ENCODE data around the gene MIA2. TPM values are rescaled to one million over a fixed set of nuclear protein-coding genes. Genes with fewer than 3 reads are reported as not detected.

The MIA2 gene
- polyA plus RNA-seq, 1 of the 3 experiments (the other 2 are of a cell fraction), result 2.6 TPM

- no peaks in the 10 kb centered on the region for H3K9me3 ChIP-seq
- H3K9ac ChIP-seq, result no peak overlapping the region
- H3K27ac ChIP-seq (ENCODE audit: low read depth in 2 of 2, low read length in 1 of 2), result no peak overlapping the region
- 88% methylated on average over 1 of the region's 1 CpG for WGBS (ENCODE audit: low lambda C conversion rate)
- H3K4me3 ChIP-seq (ENCODE audit: low read depth in 2 of 2, low read length in 1 of 2), result no peak overlapping the region
- POLR2A ChIA-PET, result no interaction called here
- H3K9me2 ChIP-seq, result no peaks in the 10 kb centered on the region
- DNase-seq, result no peak
- no peak overlapping the region for H2AFZ ChIP-seq (ENCODE audit: low read depth)
- no peaks in the 10 kb centered on the region for H3F3A ChIP-seq (replicated peaks; ENCODE audit: insufficient read depth)
- no peaks in the 10 kb centered on the region; a peak in 1 of 4 replicates for H3K4me1 ChIP-seq (ENCODE audit: control insufficient read depth in 1 of 2, insufficient read depth in 2 of 2, low read depth in 1 of 2, low read length in 1 of 2)
- CTCF ChIA-PET, result no interaction called here
- no peaks in the 10 kb centered on the region for H3K36me3 ChIP-seq (replicated peaks in 1 of 2; ENCODE audit: control insufficient read depth in 1 of 2, insufficient read depth in 2 of 2, low read length in 1 of 2)
- no peak for TF ChIP-seq YY1 (IDR thresholded peaks at IDR 0.05; ENCODE audit: low read depth)
- TF ChIP-seq SIN3A (IDR thresholded peaks at IDR 0.05; ENCODE audit: borderline replicate concordance, low read depth, low read length), result no peak
- TF ChIP-seq POLR2AphosphoS5 (IDR thresholded peaks at IDR 0.05; ENCODE audit: low read depth, low read length), result no peak
- TF ChIP-seq CTCF (IDR thresholded peaks at IDR 0.05), result no peak
- no peak overlapping the region for H3K4me2 ChIP-seq
- no peaks in the 10 kb centered on the region for H3K79me2 ChIP-seq (ENCODE audit: insufficient read depth)
- no peaks in the 10 kb centered on the region for H3K27me3 ChIP-seq (ENCODE audit: insufficient read depth)
- H4K20me1 ChIP-seq (ENCODE audit: insufficient read depth), result no peaks in the 10 kb centered on the region
Observed at GRCh38 chr14:39320318-39320717, 86.6 kb downstream of the MIA2 start.

DNA sequence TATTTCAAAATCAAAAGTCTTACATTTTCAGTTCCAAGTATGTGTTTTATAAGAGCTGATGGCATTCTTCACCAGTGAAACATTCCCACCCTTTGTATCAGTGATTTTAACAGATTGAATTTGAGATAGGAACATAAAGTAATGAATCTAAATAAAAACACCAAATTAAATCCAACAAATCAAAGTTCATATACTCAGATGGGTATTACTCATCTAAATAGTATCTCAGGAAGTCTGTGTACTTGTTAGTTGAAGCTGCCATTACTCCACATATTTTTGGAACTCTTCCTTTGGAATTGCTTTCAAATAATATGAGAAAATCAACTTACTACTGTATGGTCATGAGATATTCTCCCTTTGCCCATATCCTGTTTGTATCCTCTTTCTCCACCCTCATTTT, 89.1 kb downstream of the MIA2 start:
- Histone ChIP-seq H3F3A (replicated peaks; ENCODE audit: insufficient read depth) (no peaks in the 10 kb centered on the region), H4K20me1 (ENCODE audit: insufficient read depth) (no peaks in the 10 kb centered on the region), H3K4me1 (ENCODE audit: control insufficient read depth in 1 of 2, insufficient read depth in 2 of 2, low read depth in 1 of 2, low read length in 1 of 2) (no peaks in the 10 kb centered on the region; a peak in 1 of 4 replicates), H3K79me2 (ENCODE audit: insufficient read depth) (no peaks in the 10 kb centered on the region), H3K4me2 (no peak overlapping the region), H3K9me2 (no peaks in the 10 kb centered on the region), H3K36me3 (replicated peaks in 1 of 2; ENCODE audit: control insufficient read depth in 1 of 2, insufficient read depth in 2 of 2, low read length in 1 of 2) (no peaks in the 10 kb centered on the region), H3K9ac (no peak overlapping the region), H3K4me3 (ENCODE audit: low read depth in 2 of 2, low read length in 1 of 2) (no peak overlapping the region), H2AFZ (ENCODE audit: low read depth) (no peak overlapping the region), H3K27ac (ENCODE audit: low read depth in 2 of 2, low read length in 1 of 2) (peak overlapping the region in 1 of 2 experiments; percentile 20; a peak in 1 of 4 replicates), H3K9me3 (no peaks in the 10 kb centered on the region), H3K27me3 (ENCODE audit: insufficient read depth) (no peaks in the 10 kb centered on the region)
- ChIA-PET CTCF (no interaction called here), POLR2A (no interaction called here)
- TF ChIP-seq TCF12 (IDR thresholded peaks at IDR 0.05), result no peak
- no peak for TF ChIP-seq RAD21 (IDR thresholded peaks at IDR 0.05; ENCODE audit: low read length)
- TF ChIP-seq EP300 (IDR thresholded peaks at IDR 0.05; ENCODE audit: borderline replicate concordance in 1 of 2, low read depth in 1 of 2, low read length in 1 of 2), result no peak
- no peak for TF ChIP-seq YY1 (IDR thresholded peaks at IDR 0.05; ENCODE audit: low read depth)
- no peak for TF ChIP-seq SMC3 (IDR thresholded peaks at IDR 0.05; ENCODE audit: low read depth, low read length)
- TF ChIP-seq, protein P1, sequence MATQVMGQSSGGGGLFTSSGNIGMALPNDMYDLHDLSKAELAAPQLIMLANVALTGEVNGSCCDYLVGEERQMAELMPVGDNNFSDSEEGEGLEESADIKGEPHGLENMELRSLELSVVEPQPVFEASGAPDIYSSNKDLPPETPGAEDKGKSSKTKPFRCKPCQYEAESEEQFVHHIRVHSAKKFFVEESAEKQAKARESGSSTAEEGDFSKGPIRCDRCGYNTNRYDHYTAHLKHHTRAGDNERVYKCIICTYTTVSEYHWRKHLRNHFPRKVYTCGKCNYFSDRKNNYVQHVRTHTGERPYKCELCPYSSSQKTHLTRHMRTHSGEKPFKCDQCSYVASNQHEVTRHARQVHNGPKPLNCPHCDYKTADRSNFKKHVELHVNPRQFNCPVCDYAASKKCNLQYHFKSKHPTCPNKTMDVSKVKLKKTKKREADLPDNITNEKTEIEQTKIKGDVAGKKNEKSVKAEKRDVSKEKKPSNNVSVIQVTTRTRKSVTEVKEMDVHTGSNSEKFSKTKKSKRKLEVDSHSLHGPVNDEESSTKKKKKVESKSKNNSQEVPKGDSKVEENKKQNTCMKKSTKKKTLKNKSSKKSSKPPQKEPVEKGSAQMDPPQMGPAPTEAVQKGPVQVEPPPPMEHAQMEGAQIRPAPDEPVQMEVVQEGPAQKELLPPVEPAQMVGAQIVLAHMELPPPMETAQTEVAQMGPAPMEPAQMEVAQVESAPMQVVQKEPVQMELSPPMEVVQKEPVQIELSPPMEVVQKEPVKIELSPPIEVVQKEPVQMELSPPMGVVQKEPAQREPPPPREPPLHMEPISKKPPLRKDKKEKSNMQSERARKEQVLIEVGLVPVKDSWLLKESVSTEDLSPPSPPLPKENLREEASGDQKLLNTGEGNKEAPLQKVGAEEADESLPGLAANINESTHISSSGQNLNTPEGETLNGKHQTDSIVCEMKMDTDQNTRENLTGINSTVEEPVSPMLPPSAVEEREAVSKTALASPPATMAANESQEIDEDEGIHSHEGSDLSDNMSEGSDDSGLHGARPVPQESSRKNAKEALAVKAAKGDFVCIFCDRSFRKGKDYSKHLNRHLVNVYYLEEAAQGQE (IDR thresholded peaks at IDR 0.05; ENCODE audit: low read depth, low read length), result no peak
- no peak for TF ChIP-seq GABPA (IDR thresholded peaks at IDR 0.05; ENCODE audit: low read depth)
- no peak for TF ChIP-seq MEF2A (IDR thresholded peaks at IDR 0.05; ENCODE audit: borderline replicate concordance, low read depth)
- TF ChIP-seq SIN3A (IDR thresholded peaks at IDR 0.05; ENCODE audit: borderline replicate concordance, low read depth, low read length), result no peak
- TF ChIP-seq JUND (IDR thresholded peaks at IDR 0.05), result no peak
- no peak for TF ChIP-seq FOSL2 (IDR thresholded peaks at IDR 0.05; ENCODE audit: borderline replicate concordance, low read depth)
- TF ChIP-seq, protein P2, sequence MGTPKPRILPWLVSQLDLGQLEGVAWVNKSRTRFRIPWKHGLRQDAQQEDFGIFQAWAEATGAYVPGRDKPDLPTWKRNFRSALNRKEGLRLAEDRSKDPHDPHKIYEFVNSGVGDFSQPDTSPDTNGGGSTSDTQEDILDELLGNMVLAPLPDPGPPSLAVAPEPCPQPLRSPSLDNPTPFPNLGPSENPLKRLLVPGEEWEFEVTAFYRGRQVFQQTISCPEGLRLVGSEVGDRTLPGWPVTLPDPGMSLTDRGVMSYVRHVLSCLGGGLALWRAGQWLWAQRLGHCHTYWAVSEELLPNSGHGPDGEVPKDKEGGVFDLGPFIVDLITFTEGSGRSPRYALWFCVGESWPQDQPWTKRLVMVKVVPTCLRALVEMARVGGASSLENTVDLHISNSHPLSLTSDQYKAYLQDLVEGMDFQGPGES (IDR thresholded peaks at IDR 0.05; ENCODE audit: low read depth, low read length), result no peak
- TF ChIP-seq POLR2AphosphoS5 (IDR thresholded peaks at IDR 0.05; ENCODE audit: low read depth, low read length), result no peak
- no peak for TF ChIP-seq CTCF (IDR thresholded peaks at IDR 0.05)
- TF ChIP-seq MXI1 (IDR thresholded peaks at IDR 0.05; ENCODE audit: low read depth, low read length), result no peak
- no peak for TF ChIP-seq NFIC (IDR thresholded peaks at IDR 0.05; ENCODE audit: borderline replicate concordance)
- TF ChIP-seq, protein P3, sequence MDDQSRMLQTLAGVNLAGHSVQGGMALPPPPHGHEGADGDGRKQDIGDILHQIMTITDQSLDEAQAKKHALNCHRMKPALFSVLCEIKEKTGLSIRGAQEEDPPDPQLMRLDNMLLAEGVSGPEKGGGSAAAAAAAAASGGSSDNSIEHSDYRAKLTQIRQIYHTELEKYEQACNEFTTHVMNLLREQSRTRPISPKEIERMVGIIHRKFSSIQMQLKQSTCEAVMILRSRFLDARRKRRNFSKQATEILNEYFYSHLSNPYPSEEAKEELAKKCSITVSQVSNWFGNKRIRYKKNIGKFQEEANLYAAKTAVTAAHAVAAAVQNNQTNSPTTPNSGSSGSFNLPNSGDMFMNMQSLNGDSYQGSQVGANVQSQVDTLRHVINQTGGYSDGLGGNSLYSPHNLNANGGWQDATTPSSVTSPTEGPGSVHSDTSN (IDR thresholded peaks at IDR 0.05), result no peak
- TF ChIP-seq RCOR1 (IDR thresholded peaks at IDR 0.05; ENCODE audit: low read length), result no peak
- DNase-seq, result no peak
